Pancreas (tissue), 10 donors: ENCODE data around the gene PLCH2. TPM values are rescaled to one million over a fixed set of nuclear protein-coding genes. Genes with fewer than 3 reads are reported as not detected.
"Not testable (repeated sequence)": the region's sequence is repeated elsewhere in the genome, so short reads cannot be mapped to it uniquely, and the experiment has no call there.

Source experiments
- ATAC-seq, 4 donors: fragments of 200-7000 bp; cut with Tn5 transposase; one replicate each; pipeline versions ENCODE4 v1.8.0 to v1.9.1; 2020; ENCODE audit warnings: mild to moderate bottlenecking in 4 of 4, moderate library complexity in 4 of 4
- DNase-seq, 6 donors: peaks; one replicate each; pipeline ENCODE4 v3.0.0-alpha.2; 2020
- FAIRE-seq: peaks from 2 replicates; lab custom pipeline; 2012; peaks lifted over from hg19 to GRCh38; lab: Jason Lieb, UNC
- H3K27ac ChIP-seq, 4 donors: fragments of 200-600 bp; sonication (generic); 1 replicate in 3 of 4; 2 replicates in 1 of 4; pipeline versions ENCODE4 v1.5.0 to v1.8.0; 2020
- H3K27me3 ChIP-seq, 4 donors: fragments of 200-600 bp; one replicate each; pipeline ENCODE4 v1.8.0; 2021
- H3K36me3 ChIP-seq, 3 donors: fragments of 200-600 bp; sonication (generic) in 1 of 3; one replicate each; pipeline versions ENCODE4 v1.5.0 to v1.8.0; 2020 to 2021
- H3K4me1 ChIP-seq, 3 donors: fragments of 200-600 bp; one replicate each; pipeline ENCODE4 v1.8.0; 2021
- H3K4me3 ChIP-seq, 4 donors: fragments of 200-600 bp; sonication (generic) in 2 of 4; one replicate each; pipeline versions ENCODE4 v1.5.0 to v1.8.0; 2020 to 2021
- H3K9me3 ChIP-seq, 4 donors: fragments of 200-600 bp; one replicate each; pipeline ENCODE4 v1.8.0; 2021
- WGBS, 2 donors: extraction: QIAGEN DNeasy Blood & Tissue Kit; methylation state at CpG; one replicate each; pipeline ENCODE4 v1.1.7; 2013; 5-methylcytosine and 5-hydroxymethylcytosine counted together
- intact Hi-C, 3 donors: fragments of 100-400 bp; cut with DNase I; formaldehyde crosslinking; loops; one replicate each; pipeline versions ENCODE4 v1.11.1 to v1.14.2; 2022
- polyA plus RNA-seq, 2 donors: library from polyadenylated mRNA; stranded (reverse); fragments of 200-250 nt; gene quantifications; one replicate each; pipeline ENCODE4 v1.2.3, GENCODE V29; 2013
- total RNA-seq, 6 donors: library from RNA; stranded (reverse); fragmentation: NEBNext Ultra II Directional in 4 of 6; extraction: Animal tissue kit (Norgen Biotek cat#: 25700) in 4 of 6; gene quantifications; one replicate each; pipeline versions ENCODE4 v1.2.1 to v1.2.4, GENCODE V29; 2021 to 2023
- TF ChIP-seq, protein P1 (sequence below), 4 donors: fragments of 200-600 bp; sonication (generic) in 3 of 4; IDR thresholded peaks; one replicate each; pipeline versions ENCODE4 v1.5.0 to v1.8.0; 2021; ENCODE audit warnings: antibody characterized with exemption in 4 of 4
- donor health status: healthy with polysubstance abuse.
- donor health status: DM: no; HTN: no; CAD: no; lungs with moderate emphysema.
- donor health status: DM: no; HTN: no; CAD: no.
- donor health status: control.
- donor health status: control.
- donor health status: Bipolar disorder and iron deficiency.
- donor health status: DM: yes; HTN: yes; CAD: no.
- donor health status: DM: no; HTN: no; CAD: no.
- donor health status: DM: no; HTN: no; CAD: no.
- donor health status: DM: yes; HTN: yes; CAD: no.

PLCH2 gene
- total and polyA plus RNA-seq, 8 donors = 0.79 to 163 (median 3.3) TPM

DNA sequence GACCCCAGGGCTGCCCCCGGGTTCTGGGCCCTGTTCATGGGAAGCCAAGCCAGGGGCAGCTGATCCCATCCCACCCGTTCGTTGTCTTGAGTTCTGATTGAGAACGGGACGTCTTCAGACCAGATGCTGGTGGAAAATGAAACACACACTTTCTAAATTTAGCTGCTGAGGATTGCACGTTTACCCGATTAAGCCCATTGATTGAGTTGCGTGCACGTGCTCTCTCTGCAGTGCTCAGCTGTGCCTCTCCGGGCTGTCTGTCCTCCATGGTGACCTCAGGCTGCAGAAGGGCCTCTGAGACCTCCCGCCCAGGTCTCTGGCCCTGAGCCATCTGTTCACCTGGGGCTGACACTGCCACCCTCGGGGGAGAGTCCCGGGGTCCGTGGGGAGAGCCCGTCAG is 36.7 kb upstream of the PLCH2 start:
- no peak for DNase-seq
- Histone ChIP-seq H3K4me1 (no peaks in the 10 kb centered on the region), H3K27ac (no peak overlapping the region), H3K27me3 (peaks cover 0 to 7% (median 0%) of the 10 kb centered on the region in 4 donors), H3K4me3 (no peak overlapping the region), H3K9me3 (no peaks in the 10 kb centered on the region), H3K36me3 (no peaks in the 10 kb centered on the region)
- TF ChIP-seq, protein P1, sequence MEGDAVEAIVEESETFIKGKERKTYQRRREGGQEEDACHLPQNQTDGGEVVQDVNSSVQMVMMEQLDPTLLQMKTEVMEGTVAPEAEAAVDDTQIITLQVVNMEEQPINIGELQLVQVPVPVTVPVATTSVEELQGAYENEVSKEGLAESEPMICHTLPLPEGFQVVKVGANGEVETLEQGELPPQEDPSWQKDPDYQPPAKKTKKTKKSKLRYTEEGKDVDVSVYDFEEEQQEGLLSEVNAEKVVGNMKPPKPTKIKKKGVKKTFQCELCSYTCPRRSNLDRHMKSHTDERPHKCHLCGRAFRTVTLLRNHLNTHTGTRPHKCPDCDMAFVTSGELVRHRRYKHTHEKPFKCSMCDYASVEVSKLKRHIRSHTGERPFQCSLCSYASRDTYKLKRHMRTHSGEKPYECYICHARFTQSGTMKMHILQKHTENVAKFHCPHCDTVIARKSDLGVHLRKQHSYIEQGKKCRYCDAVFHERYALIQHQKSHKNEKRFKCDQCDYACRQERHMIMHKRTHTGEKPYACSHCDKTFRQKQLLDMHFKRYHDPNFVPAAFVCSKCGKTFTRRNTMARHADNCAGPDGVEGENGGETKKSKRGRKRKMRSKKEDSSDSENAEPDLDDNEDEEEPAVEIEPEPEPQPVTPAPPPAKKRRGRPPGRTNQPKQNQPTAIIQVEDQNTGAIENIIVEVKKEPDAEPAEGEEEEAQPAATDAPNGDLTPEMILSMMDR (IDR thresholded peaks at IDR 0.05) = no peak
- ATAC-seq = no peak
- WGBS, 2 donors = 37 to 38% methylated on average over 15 of the region's 15 CpGs
- intact Hi-C loops = no loop called here
- FAIRE-seq = no peak

DNA sequence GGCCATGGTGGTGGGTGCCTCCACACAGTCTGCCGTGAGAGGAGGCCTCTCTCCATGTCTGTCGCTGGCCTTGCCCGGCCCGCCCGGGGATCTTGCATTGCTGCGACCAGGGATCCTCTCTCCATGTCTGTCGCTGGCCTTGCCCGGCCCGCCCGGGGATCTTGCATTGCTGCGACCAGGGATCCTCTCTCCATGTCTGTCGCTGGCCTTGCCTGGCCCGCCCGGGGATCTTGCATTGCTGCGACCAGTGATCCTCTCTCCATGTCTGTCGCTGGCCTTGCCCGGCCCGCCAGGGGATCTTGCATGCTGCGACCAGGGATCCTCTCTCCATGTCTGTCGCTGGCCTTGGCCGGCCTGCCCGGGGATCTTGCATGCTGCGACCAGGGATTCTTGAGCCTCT is 35.7 kb upstream of the PLCH2 start:
- DNase-seq = peak in 1 of 6 donors; percentile 89
- peak; percentile 20 for FAIRE-seq
- H3K27ac ChIP-seq, ATAC-seq, H3K27me3 ChIP-seq, intact Hi-C loops, H3K9me3 ChIP-seq, H3K36me3 ChIP-seq, H3K4me1 ChIP-seq, H3K4me3 ChIP-seq: not testable (repeated sequence)
- 69 to 78% methylated on average over 20 to 23 of the region's 23 CpGs for WGBS, 2 donors

DNA sequence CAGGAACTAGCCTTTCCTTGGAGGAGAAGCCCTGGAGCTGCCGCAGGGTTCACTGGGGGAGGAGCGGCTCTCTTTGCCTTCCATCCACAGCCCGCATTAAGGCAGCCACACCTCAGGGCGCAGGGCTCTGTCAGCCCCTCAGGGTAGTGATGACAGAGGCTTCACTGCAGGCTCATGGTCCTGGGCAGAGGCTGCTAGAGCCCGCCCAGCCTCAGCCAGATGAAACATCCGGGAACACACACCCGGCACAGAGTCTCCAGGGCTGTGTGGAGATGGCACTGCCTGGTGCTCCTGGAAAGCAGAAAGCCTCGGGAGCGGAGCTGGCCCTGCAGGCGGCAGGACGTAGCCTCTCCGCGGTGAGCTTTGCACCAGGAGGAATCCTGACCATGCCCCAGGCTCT is 34.3 kb upstream of the PLCH2 start:
- ATAC-seq = no peak
- H3K27me3 ChIP-seq = peaks cover 0 to 7% (median 0%) of the 10 kb centered on the region in 4 donors

DNA sequence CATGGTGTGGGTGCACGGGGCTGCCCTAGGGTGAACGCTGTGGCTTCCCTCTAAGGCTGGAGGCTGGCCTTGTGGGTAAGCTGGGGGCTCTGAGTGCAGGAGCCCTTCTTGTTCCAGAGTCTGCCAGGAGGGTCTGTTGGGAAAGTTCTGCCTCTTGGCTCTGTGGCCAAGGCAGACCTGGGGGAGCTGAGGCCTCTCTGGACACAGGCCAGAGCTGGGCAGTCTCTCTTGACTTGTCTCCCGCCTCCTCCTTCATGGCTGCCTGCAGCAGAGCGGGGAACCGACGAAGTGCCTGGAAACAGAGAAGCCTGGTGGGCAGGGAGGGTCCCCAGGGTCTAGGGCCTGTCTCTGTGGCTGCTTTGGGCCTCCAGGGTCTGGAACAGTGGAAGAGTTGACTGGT is 33.4 kb upstream of the PLCH2 start:
- Histone ChIP-seq H3K4me3 (no peak overlapping the region), H3K9me3 (no peaks in the 10 kb centered on the region), H3K36me3 (no peaks in the 10 kb centered on the region), H3K27me3 (peaks cover 0 to 7% (median 0%) of the 10 kb centered on the region in 4 donors), H3K4me1 (no peaks in the 10 kb centered on the region), H3K27ac (no peak overlapping the region)
- TF ChIP-seq, protein P1 (IDR thresholded peaks at IDR 0.05) = no peak
- intact Hi-C loops = no loop called here
- no peak for DNase-seq
- no peak for ATAC-seq
- WGBS, 2 donors = 38 to 62% methylated on average over 6 of the region's 6 CpGs
- no peak for FAIRE-seq

More for the DNA sequence above, 34.3 kb upstream of the PLCH2 start:
- FAIRE-seq (no peak), DNase-seq (no peak)
- intact Hi-C loops = no loop called here
- no peaks in the 10 kb centered on the region for H3K9me3 ChIP-seq
- H3K4me1 ChIP-seq = no peaks in the 10 kb centered on the region
- H3K36me3 ChIP-seq = no peaks in the 10 kb centered on the region
- TF ChIP-seq, protein P1 (IDR thresholded peaks at IDR 0.05) = no peak
- no peak overlapping the region for H3K27ac ChIP-seq
- H3K4me3 ChIP-seq = no peak overlapping the region
- WGBS, 2 donors = 43 to 44% methylated on average over 12 to 13 of the region's 13 CpGs

DNA sequence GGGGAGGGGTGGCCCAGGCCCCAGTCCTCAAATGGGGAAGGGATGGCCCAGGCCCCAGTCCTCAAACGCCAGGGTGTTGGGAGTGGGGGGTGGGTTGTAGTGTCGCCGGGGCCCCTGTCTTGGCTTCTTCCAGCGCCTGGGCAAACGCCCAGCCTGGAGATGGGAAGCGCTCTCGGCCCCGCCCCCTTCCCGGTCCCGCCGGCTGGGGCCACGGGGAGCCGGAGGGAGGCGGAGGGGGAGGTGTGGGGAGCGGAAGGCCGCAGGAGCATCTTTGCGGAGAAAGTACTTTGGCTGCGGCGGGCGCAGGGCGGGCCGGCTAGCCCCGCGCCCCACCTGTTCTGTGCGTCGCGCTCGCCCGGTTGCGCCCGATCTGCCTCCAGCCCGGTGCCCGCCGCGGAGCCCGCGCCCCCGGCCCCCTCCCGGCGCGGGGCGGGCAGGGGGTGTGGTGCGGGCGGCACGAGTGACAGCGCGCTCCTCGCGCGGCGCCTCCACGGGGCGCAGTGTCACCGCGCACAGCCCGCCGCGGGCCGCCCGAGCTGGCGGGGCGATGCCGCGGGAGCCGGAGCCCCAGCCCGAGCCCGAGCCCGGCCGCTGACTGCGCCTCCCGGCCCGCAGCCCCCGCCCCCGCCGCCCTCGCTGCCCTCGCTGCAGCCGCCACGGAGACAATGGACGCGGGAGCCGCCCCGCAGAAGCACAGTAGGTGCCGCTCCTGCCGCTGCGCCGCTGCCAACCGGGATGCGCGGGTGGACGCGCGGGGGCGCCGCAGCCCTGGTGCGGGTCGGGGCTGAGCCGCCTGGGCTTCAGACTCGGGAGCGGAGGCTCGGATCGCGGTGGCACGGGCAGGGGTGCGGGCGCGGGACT is 32.6 kb upstream of the PLCH2 start:
- intact Hi-C loops = no loop called here
- Histone ChIP-seq H3K4me3 (no peak overlapping the region), H3K27me3 (peaks cover 0 to 7% (median 0%) of the 10 kb centered on the region in 4 donors), H3K27ac (no peak overlapping the region), H3K36me3 (no peaks in the 10 kb centered on the region), H3K9me3 (no peaks in the 10 kb centered on the region), H3K4me1 (no peaks in the 10 kb centered on the region)
- ATAC-seq (peak in 2 of 4 donors; percentile 29 to 40), DNase-seq (no peak), FAIRE-seq (no peak)
- TF ChIP-seq, protein P1 (IDR thresholded peaks at IDR 0.05) = no peak
- WGBS, 2 donors = 1 to 2% methylated on average over 61 to 107 of the region's 107 CpGs
